HepG2 (cell line): Measurements from ENCODE around the gene SND1.

Experiments used
- ATAD3A ChIP-seq: sonication (generic); formaldehyde crosslinking; IDR thresholded peaks from 2 replicates; pipeline ENCODE4 v1.4.0; 2020; ENCODE audit warnings: missing genetic modification reagents
- HDAC2 ChIP-seq: sonication (generic); formaldehyde crosslinking; IDR thresholded peaks from 2 replicates; pipeline ENCODE4 v1.4.0; 2020; ENCODE audit warnings: missing genetic modification reagents
- JUNB ChIP-seq: sonication (generic); formaldehyde crosslinking; IDR thresholded peaks from 2 replicates; pipeline ENCODE4 v1.8.0; 2022; ENCODE audit warnings: missing genetic modification reagents, mild to moderate bottlenecking, borderline replicate concordance
- RARG ChIP-seq: sonication (generic); formaldehyde crosslinking; IDR thresholded peaks from 2 replicates; pipeline ENCODE4 v1.4.0; 2020; ENCODE audit warnings: low read depth, mild to moderate bottlenecking, missing genetic modification reagents
- ZC3H4 ChIP-seq: sonication (generic); formaldehyde crosslinking; IDR thresholded peaks from 2 replicates; pipeline ENCODE4 v1.4.0; 2020; ENCODE audit warnings: missing genetic modification reagents, borderline replicate concordance
- ZNF326 ChIP-seq: sonication (generic); formaldehyde crosslinking; IDR thresholded peaks from 2 replicates; pipeline ENCODE4 v1.4.0; 2020; ENCODE audit warnings: missing genetic modification reagents, borderline replicate concordance
- ZNF652 ChIP-seq: IDR thresholded peaks from 2 replicates; pipeline ENCODE4 v1.6.1; 2016; ENCODE audit warnings: low read depth, borderline replicate concordance
- ZNF792 ChIP-seq: IDR thresholded peaks from 2 replicates; pipeline ENCODE4 v1.6.1; 2016
- TF ChIP-seq, protein P1 (sequence below): sonication (generic); formaldehyde crosslinking; IDR thresholded peaks from 2 replicates; pipeline ENCODE4 v1.8.1; 2023; ENCODE audit warnings: mild to moderate bottlenecking, inconsistent platforms, moderate library complexity, missing genetic modification reagents, borderline replicate concordance

DNA sequence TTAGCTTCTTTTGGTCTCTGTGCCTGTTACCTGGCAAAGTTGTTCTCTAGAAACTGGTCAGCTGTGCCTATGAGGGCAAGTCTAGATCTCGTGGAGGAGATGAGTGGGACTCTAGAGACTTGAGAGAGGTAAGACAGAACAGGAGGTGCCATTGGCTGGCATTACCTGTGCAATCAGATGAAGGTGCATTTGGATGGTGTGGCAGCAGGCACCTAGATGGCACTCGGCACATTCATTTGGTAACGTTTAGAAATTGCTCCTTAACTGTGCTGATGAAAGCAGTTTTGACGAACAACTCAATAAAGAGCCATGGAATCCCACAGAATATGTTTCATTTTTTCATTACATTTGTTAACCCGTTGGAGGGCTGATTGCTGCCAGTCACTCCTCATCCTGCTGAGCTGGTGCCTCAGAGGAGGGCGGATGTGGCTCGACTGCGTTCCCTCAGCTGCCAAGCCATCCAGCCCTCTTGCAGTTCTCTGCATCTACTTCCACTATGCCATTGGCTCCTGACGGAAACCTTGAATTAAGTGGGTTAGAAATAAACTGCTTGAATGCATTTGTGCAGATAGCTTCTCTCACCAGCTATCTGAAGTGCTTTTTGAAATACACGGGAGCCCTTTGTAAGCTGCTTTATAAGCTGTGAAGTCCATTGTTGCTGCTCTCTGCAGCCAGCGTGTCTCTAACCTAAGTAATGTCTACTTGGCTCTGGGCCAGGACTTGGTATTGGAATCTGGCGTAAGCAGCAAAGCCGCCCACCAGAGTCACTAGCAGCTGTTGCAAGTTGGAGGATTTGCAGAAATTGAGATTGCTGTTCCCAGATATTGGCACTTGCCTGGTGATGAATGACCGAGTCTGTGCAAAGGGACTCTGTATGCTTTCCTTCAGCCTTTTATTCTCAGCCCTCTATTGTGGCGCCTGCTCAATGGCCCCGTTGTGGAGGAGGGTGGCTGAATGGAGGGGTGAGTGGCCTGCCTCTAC, 291.8 kb downstream of the SND1 start:
- TF ChIP-seq ZC3H4 (no peak), HDAC2 (CRISPR knock-in tag) (no peak), JUNB (CRISPR knock-in tag) (no peak), ZNF326 (no peak), ATAD3A (CRISPR knock-in tag) (no peak), ZNF652 (CRISPR knock-in tag) (no peak), RARG (CRISPR knock-in tag) (no peak), ZNF792 (no peak)
- TF ChIP-seq, protein P1, sequence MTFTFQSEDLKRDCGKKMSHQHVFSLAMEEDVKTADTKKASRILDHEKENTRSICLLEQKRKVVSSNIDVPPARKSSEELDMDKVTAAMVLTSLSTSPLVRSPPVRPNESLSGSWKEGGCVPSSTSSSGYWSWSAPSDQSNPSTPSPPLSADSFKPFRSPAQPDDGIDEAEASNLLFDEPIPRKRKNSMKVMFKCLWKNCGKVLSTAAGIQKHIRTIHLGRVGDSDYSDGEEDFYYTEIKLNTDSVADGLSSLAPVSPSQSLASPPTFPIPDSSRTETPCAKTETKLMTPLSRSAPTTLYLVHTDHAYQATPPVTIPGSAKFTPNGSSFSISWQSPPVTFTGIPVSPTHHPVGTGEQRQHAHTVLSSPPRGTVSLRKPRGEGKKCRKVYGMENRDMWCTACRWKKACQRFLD (CRISPR knock-in tag), result no peak
